ENCODE results near the gene SVEP1. TPM values are rescaled to one million over a fixed set of nuclear protein-coding genes. Genes with fewer than 3 reads are reported as not detected.

SVEP1 gene
- total and polyA plus RNA-seq, 2 donors (not counting 1 experiment from before 2014, with no cell fraction given) = not detected

DNA sequence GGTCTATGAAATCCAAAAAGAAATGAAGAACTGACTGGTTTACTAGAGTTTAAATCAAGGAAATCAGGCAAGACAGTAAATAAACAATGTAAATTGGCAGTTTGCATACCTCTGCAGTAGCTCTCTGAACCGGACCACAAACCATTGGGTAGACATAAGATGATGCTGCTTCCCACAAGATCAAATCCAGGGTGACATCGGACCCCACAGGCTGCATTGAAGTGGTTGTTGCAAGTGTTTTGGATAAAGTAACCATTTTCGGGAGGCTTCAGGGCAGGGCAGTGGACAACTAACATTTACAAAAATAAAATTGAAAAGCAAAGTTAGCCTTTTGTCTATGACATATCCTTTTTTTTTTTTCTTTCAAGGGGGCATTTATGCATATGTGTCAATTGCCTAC lies 66.7 kb downstream of the SVEP1 start:
- Mint-ChIP-seq H3K4me3 (no peak overlapping the region), H3K9me3 (ENCODE audit: insufficient read depth) (no peaks in the 10 kb centered on the region), H3K27ac (no peak overlapping the region), H3K4me1 (no peaks in the 10 kb centered on the region), H3K27me3 (peaks cover 9% of the 10 kb centered on the region)
- no peak overlapping the region for H3K9ac ChIP-seq (ENCODE audit: low read length)
- no peaks in the 10 kb centered on the region for H3K9me3 ChIP-seq (ENCODE audit: control extremely low read depth in 1 of 3, control insufficient read depth in 2 of 3, insufficient read depth in 1 of 3, low read length in 2 of 3)
- no peak overlapping the region for H3K4me3 ChIP-seq (ENCODE audit: control extremely low read depth in 1 of 5, extremely low read depth in 1 of 5, insufficient read depth in 1 of 5, low read depth in 2 of 5, low read length in 4 of 5)
- TF ChIP-seq EZH2 (IDR thresholded peaks at IDR 0.05; ENCODE audit: borderline replicate concordance, insufficient read depth, low read depth, low read length, poor library complexity, severe bottlenecking) = no peak
- TF ChIP-seq, protein P1, sequence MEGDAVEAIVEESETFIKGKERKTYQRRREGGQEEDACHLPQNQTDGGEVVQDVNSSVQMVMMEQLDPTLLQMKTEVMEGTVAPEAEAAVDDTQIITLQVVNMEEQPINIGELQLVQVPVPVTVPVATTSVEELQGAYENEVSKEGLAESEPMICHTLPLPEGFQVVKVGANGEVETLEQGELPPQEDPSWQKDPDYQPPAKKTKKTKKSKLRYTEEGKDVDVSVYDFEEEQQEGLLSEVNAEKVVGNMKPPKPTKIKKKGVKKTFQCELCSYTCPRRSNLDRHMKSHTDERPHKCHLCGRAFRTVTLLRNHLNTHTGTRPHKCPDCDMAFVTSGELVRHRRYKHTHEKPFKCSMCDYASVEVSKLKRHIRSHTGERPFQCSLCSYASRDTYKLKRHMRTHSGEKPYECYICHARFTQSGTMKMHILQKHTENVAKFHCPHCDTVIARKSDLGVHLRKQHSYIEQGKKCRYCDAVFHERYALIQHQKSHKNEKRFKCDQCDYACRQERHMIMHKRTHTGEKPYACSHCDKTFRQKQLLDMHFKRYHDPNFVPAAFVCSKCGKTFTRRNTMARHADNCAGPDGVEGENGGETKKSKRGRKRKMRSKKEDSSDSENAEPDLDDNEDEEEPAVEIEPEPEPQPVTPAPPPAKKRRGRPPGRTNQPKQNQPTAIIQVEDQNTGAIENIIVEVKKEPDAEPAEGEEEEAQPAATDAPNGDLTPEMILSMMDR (IDR thresholded peaks at IDR 0.05) = no peak
- no peak overlapping the region for H2AFZ ChIP-seq (ENCODE audit: insufficient read depth, low read depth, low read length, poor library complexity, severe bottlenecking)
- ATAC-seq (ENCODE audit: low read depth) (no peak), DNase-seq (no peak)
- no peak overlapping the region for H3K4me2 ChIP-seq (replicated peaks; ENCODE audit: low read depth, low read length, poor library complexity, severe bottlenecking)
- no CpG with 5 or more reads among the region's 3 CpGs for WGBS (ENCODE audit: insufficient coverage)
- H3K27ac ChIP-seq (ENCODE audit: low read length in 2 of 2) = no peak overlapping the region
- no peaks in the 10 kb centered on the region for H4K20me1 ChIP-seq (ENCODE audit: control insufficient read depth, insufficient read depth, low read length, poor library complexity, severe bottlenecking)
- H3K4me1 ChIP-seq (ENCODE audit: control insufficient read depth in 2 of 2, insufficient read depth in 2 of 2, low read length in 2 of 2) = no peaks in the 10 kb centered on the region
- H3K79me2 ChIP-seq (ENCODE audit: control insufficient read depth, insufficient read depth, low read length) = no peaks in the 10 kb centered on the region
- no peaks in the 10 kb centered on the region for H3K36me3 ChIP-seq (replicated peaks in 1 of 2; ENCODE audit: control extremely low read depth in 1 of 2, control insufficient read depth in 1 of 2, extremely low read depth in 1 of 2, insufficient read depth in 2 of 2, low read length in 1 of 2)
- intact Hi-C loops (cut with micrococcal nuclease) = no loop called here
- CTCF ChIA-PET = no interaction called here
- H3K27me3 ChIP-seq (replicated peaks in 1 of 4; ENCODE audit: control extremely low read depth in 1 of 4, control insufficient read depth in 3 of 4, insufficient read depth in 4 of 4, low read length in 3 of 4) = peaks cover 0 to 5% (median 0%) of the 10 kb centered on the region in 4 experiments
- POLR2A ChIA-PET = no interaction called here

DNA sequence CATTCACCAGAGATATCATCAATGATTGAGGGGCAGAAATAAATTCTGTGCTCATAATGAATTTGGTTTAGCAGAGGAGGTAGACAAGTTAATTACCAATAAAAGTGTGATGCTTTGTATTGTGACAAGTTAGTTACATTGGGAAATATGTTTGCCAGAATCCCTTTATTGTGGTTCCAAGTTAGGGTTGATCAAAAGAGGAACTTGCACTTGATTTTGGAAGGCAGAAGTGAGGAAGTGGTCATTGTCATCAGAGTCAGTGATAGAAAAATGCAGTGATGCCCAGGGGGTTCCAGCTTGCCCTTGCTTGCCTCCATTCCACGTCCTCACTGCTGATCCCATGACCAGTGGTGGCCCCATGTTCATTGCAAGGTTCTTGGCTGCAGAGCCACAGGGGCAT lies 69.7 kb downstream of the SVEP1 start:
- CTCF ChIA-PET = no interaction called here
- Histone ChIP-seq H3K9ac (ENCODE audit: low read length) (no peak overlapping the region), H4K20me1 (ENCODE audit: control insufficient read depth, insufficient read depth, low read length, poor library complexity, severe bottlenecking) (no peaks in the 10 kb centered on the region), H3K4me2 (replicated peaks; ENCODE audit: low read depth, low read length, poor library complexity, severe bottlenecking) (no peak overlapping the region), H3K36me3 (replicated peaks in 1 of 2; ENCODE audit: control extremely low read depth in 1 of 2, control insufficient read depth in 1 of 2, extremely low read depth in 1 of 2, insufficient read depth in 2 of 2, low read length in 1 of 2) (no peaks in the 10 kb centered on the region), H3K27ac (ENCODE audit: low read length in 2 of 2) (no peak overlapping the region), H3K4me1 (ENCODE audit: control insufficient read depth in 2 of 2, insufficient read depth in 2 of 2, low read length in 2 of 2) (no peaks in the 10 kb centered on the region), H3K9me3 (ENCODE audit: control extremely low read depth in 1 of 3, control insufficient read depth in 2 of 3, insufficient read depth in 1 of 3, low read length in 2 of 3) (no peaks in the 10 kb centered on the region), H3K27me3 (replicated peaks in 1 of 4; ENCODE audit: control extremely low read depth in 1 of 4, control insufficient read depth in 3 of 4, insufficient read depth in 4 of 4, low read length in 3 of 4) (peaks cover 0 to 5% (median 0%) of the 10 kb centered on the region in 4 experiments), H3K4me3 (ENCODE audit: control extremely low read depth in 1 of 5, extremely low read depth in 1 of 5, insufficient read depth in 1 of 5, low read depth in 2 of 5, low read length in 4 of 5) (no peak overlapping the region), H2AFZ (ENCODE audit: insufficient read depth, low read depth, low read length, poor library complexity, severe bottlenecking) (no peak overlapping the region), H3K79me2 (ENCODE audit: control insufficient read depth, insufficient read depth, low read length) (no peaks in the 10 kb centered on the region)
- Mint-ChIP-seq H3K9me3 (ENCODE audit: insufficient read depth) (no peaks in the 10 kb centered on the region), H3K4me3 (no peak overlapping the region), H3K27ac (no peak overlapping the region), H3K27me3 (peaks cover 13% of the 10 kb centered on the region), H3K4me1 (no peaks in the 10 kb centered on the region)
- 64% methylated on average over 1 of the region's 1 CpG for WGBS (ENCODE audit: insufficient coverage)
- no peak for ATAC-seq (ENCODE audit: low read depth)
- TF ChIP-seq EZH2 (IDR thresholded peaks at IDR 0.05; ENCODE audit: borderline replicate concordance, insufficient read depth, low read depth, low read length, poor library complexity, severe bottlenecking) = no peak
- TF ChIP-seq, protein P1 (IDR thresholded peaks at IDR 0.05) = no peak
- POLR2A ChIA-PET = no interaction called here
- intact Hi-C loops (cut with micrococcal nuclease) = no loop called here
- DNase-seq = no peak

All from B cell (primary cell).